HepG2 (cell line): ENCODE measurements around the gene WDR83. TPM values are rescaled to one million over a fixed set of nuclear protein-coding genes. Genes with fewer than 3 reads are reported as not detected.

Source experiments
- ATAC-seq: fragments of 200-7000 bp; cut with Tn5 transposase; 3 replicates; pipeline ENCODE4 v1.9.1; 2020; ENCODE audit warnings: mild to moderate bottlenecking, moderate library complexity
- BruUV-seq: library from RNA; stranded (reverse); fragments of 400-500 nt; replicated peaks from 2 replicates; lab custom pipeline; 2021; lab: Mats Ljungman, UMichigan
- CTCF ChIA-PET: fragments of 300-600 bp; formaldehyde crosslinking; extraction: SDS; loops from one replicate; lab custom pipeline; 2021; ENCODE audit warnings: low total read pairs, inconsistent platforms, low intra/inter-chr PET ratio; lab: Yijun Ruan, JAX
- POLR2A ChIA-PET: fragments of 350-600 bp; sonication (Branson Sonifier 250); formaldehyde crosslinking; loops from one replicate; lab custom pipeline; 2020; ENCODE audit warnings: antibody characterized with exemption, inconsistent platforms; lab: Yijun Ruan, JAX
- DNase-seq: peaks from one replicate; pipeline ENCODE4 v3.0.0-alpha.2; 2015; ENCODE audit warnings: low spot score
- FAIRE-seq: peaks from 3 replicates; lab custom pipeline; 2011; peaks lifted over from hg19 to GRCh38; lab: Jason Lieb, UNC
- H2AFZ ChIP-seq: one replicate; pipeline ENCODE4 v1.6.1; 2011; ENCODE audit warnings: low read length, inconsistent platforms
- H3K27ac ChIP-seq: fragments of 300-600 bp; 3 replicates; pipeline ENCODE4 v1.8.0; 2011; ENCODE audit warnings: mixed run types, mild to moderate bottlenecking, mixed read lengths, low read length, inconsistent platforms; ENCODE audit not compliant: insufficient read depth; ENCODE audit errors: extremely low read length
- H3K27me3 ChIP-seq, 2 experiments: fragments of 200-600 bp in 1 of 2; 2 replicates in 1 of 2; 3 replicates in 1 of 2; pipeline versions ENCODE4 v1.6.0 to v1.8.0; 2011; ENCODE audit warnings: low read length in 2 of 2, mild to moderate bottlenecking in 2 of 2, moderate library complexity in 2 of 2, inconsistent platforms in 1 of 2; ENCODE audit not compliant: insufficient read depth in 2 of 2, control insufficient read depth in 1 of 2
- H3K36me3 ChIP-seq, 2 experiments: fragments of 200-600 bp in 1 of 2; replicated peaks in 1 of 2; 2 replicates in 1 of 2; 3 replicates in 1 of 2; pipeline versions ENCODE4 v1.5.1 to v1.8.0; 2011; ENCODE audit warnings: low read length in 2 of 2, inconsistent platforms in 1 of 2; ENCODE audit not compliant: insufficient read depth in 2 of 2, control insufficient read depth in 1 of 2
- H3K4me1 ChIP-seq: 2 replicates; pipeline ENCODE4 v1.5.1; 2012; ENCODE audit warnings: low read length, inconsistent platforms; ENCODE audit not compliant: insufficient read depth
- H3K4me2 ChIP-seq: 2 replicates; pipeline ENCODE4 v1.6.0; 2011; ENCODE audit warnings: low read depth, low read length, inconsistent platforms
- H3K4me3 ChIP-seq, 3 experiments: fragments of 200-600 bp in 1 of 3; sonication (generic), shearing (Covaris generic) in 1 of 3; replicated peaks in 1 of 3; 2 replicates each; pipeline ENCODE4 v1.5.1; 2011 to 2016; ENCODE audit warnings: low read length in 3 of 3, inconsistent platforms in 2 of 3, low read depth in 2 of 3, mild to moderate bottlenecking in 2 of 3, control low read depth in 1 of 3, mixed read lengths in 1 of 3; ENCODE audit not compliant: insufficient read depth in 1 of 3
- H3K79me2 ChIP-seq: one replicate; pipeline ENCODE4 v1.6.1; 2011; ENCODE audit warnings: low read length, inconsistent platforms; ENCODE audit not compliant: insufficient read depth
- H3K9ac ChIP-seq: 2 replicates; pipeline ENCODE4 v1.6.0; 2011; ENCODE audit warnings: mild to moderate bottlenecking, low read depth, low read length, inconsistent platforms; ENCODE audit not compliant: insufficient read depth
- H3K9me3 ChIP-seq: 2 replicates; pipeline ENCODE4 v1.5.1; 2012; ENCODE audit warnings: mild to moderate bottlenecking, low read length
- H4K20me1 ChIP-seq: 2 replicates; pipeline ENCODE4 v1.6.0; 2011; ENCODE audit warnings: inconsistent platforms, mild to moderate bottlenecking, low read length, moderate library complexity; ENCODE audit not compliant: insufficient read depth
- AGO2 ChIP-seq: fragments of 200-400 bp; formaldehyde crosslinking; optimal IDR thresholded peaks from 2 replicates; pipeline ENCODE3; 2017; ENCODE audit warnings: mild to moderate bottlenecking, low read depth, low read length, moderate library complexity
- JDP2 ChIP-seq: sonication (generic); formaldehyde crosslinking; IDR thresholded peaks from 2 replicates; pipeline ENCODE4 v1.8.1; 2022; ENCODE audit warnings: missing genetic modification reagents, borderline replicate concordance
- RNF219 ChIP-seq: sonication (generic); formaldehyde crosslinking; IDR thresholded peaks from 2 replicates; pipeline ENCODE4 v1.5.0; 2020; ENCODE audit warnings: mild to moderate bottlenecking, missing genetic modification reagents
- ZNF704 ChIP-seq: sonication (generic); formaldehyde crosslinking; IDR thresholded peaks from 2 replicates; pipeline ENCODE4 v1.8.1; 2023; ENCODE audit warnings: mild to moderate bottlenecking, inconsistent platforms, moderate library complexity, missing genetic modification reagents, borderline replicate concordance
- WGBS: methylation state at CpG from one replicate; pipeline ENCODE4 v1.1.6; 2017; ENCODE audit warnings: low lambda C conversion rate; 5-methylcytosine and 5-hydroxymethylcytosine counted together
- in situ Hi-C: cut with HindIII; loops from 2 replicates; pipeline ENCODE4 v1.10.0; 2017; ENCODE audit warnings: low pct_unique_long_range_greater_than_20kb; ENCODE audit not compliant: extremely low pct_ligation_motif_present
- intact Hi-C: fragments of 100-400 bp; cut with micrococcal nuclease; formaldehyde crosslinking; loops from one replicate; pipeline ENCODE4 v1.10.0; 2022; ENCODE audit not compliant: unreplicated experiment
- polyA plus RNA-seq, 8 experiments: library from polyadenylated mRNA; depleted of rRNA in 3 of 8; stranded (reverse) in 7 of 8; unstranded in 1 of 8; fragments of >200 nt; fragmentation: Illumina TruSeq in 4 of 8; extraction: Trizol in 4 of 8; gene quantifications; 2 replicates each; pipeline versions ENCODE4 v1.2.1 to v1.2.3, GENCODE V29; 2011 to 2016; ENCODE audit warnings: low read depth in 4 of 8, missing spikeins in 1 of 8, mixed read lengths in 1 of 8; ENCODE audit not compliant: insufficient read depth in 1 of 8
- total RNA-seq, 5 experiments: library from RNA; depleted of rRNA; stranded (reverse); fragments of >200 nt; fragmentation: Illumina TruSeq; extraction: Trizol; gene quantifications; 2 replicates each; pipeline ENCODE4 v1.2.3, GENCODE V29; 2016; ENCODE audit warnings: low read depth in 1 of 5

WDR83 gene
- total and polyA plus RNA-seq, 2 of the 13 experiments (the other 11 are each of a cell fraction or from before 2014, with no cell fraction given): 4.5 to 10.7 TPM

- Histone ChIP-seq H3K9me3 (no peaks in the 10 kb centered on the region), H3K4me1 (no peaks in the 10 kb centered on the region), H3K36me3 (peaks cover 0 to 5% of the 10 kb centered on the region in 2 experiments; a peak in 1 of 5 replicates), H3K4me2 (no peak overlapping the region), H4K20me1 (no peaks in the 10 kb centered on the region), H3K4me3 (no peak overlapping the region)
- BruUV-seq: no TSS peak
- intact Hi-C loops (no loop called here), in situ Hi-C loops (no loop called here)
- POLR2A ChIA-PET: no interaction called here
- no peak; the same call in 2 of the 3 replicates for ATAC-seq
- TF ChIP-seq AGO2 (peak; percentile 50), JDP2 (CRISPR knock-in tag) (no peak), ZNF704 (CRISPR knock-in tag) (no peak), RNF219 (CRISPR knock-in tag) (no peak)
- TF ChIP-seq, all 625 proteins: peak for 1
- H3K79me2 ChIP-seq: no peaks in the 10 kb centered on the region
- DNase-seq (no peak), FAIRE-seq (no peak)
- no peak overlapping the region for H3K9ac ChIP-seq
- WGBS: 94% methylated on average over 7 of the region's 12 CpGs
- CTCF ChIA-PET: no interaction called here
- H3K27ac ChIP-seq: no peak overlapping the region
- no peaks in the 10 kb centered on the region for H3K27me3 ChIP-seq
- no peak overlapping the region for H2AFZ ChIP-seq
These were observed 22.4 kb downstream of the WDR83 start for GRCh38 chr19:12689012-12689411.
